HepG2 (cell line): Measurements from ENCODE around the gene KPNB1. TPM values are rescaled to one million over a fixed set of nuclear protein-coding genes. Genes with fewer than 3 reads are reported as not detected.

Source experiments
- ATAC-seq: fragments of 200-7000 bp; cut with Tn5 transposase; 3 replicates; pipeline ENCODE4 v1.9.1; 2020; ENCODE audit warnings: mild to moderate bottlenecking, moderate library complexity
- BruUV-seq: library from RNA; stranded (reverse); fragments of 400-500 nt; replicated peaks from 2 replicates; lab custom pipeline; 2021; lab: Mats Ljungman, UMichigan
- CTCF ChIA-PET: fragments of 300-600 bp; formaldehyde crosslinking; extraction: SDS; loops from one replicate; lab custom pipeline; 2021; ENCODE audit warnings: low total read pairs, inconsistent platforms, low intra/inter-chr PET ratio; lab: Yijun Ruan, JAX
- POLR2A ChIA-PET: fragments of 350-600 bp; sonication (Branson Sonifier 250); formaldehyde crosslinking; loops from one replicate; lab custom pipeline; 2020; ENCODE audit warnings: antibody characterized with exemption, inconsistent platforms; lab: Yijun Ruan, JAX
- DNase-seq: peaks from one replicate; pipeline ENCODE4 v3.0.0-alpha.2; 2015; ENCODE audit warnings: low spot score
- FAIRE-seq: peaks from 3 replicates; lab custom pipeline; 2011; peaks lifted over from hg19 to GRCh38; lab: Jason Lieb, UNC
- H2AFZ ChIP-seq: one replicate; pipeline ENCODE4 v1.6.1; 2011; ENCODE audit warnings: low read length, inconsistent platforms
- H3K27ac ChIP-seq: fragments of 300-600 bp; 3 replicates; pipeline ENCODE4 v1.8.0; 2011; ENCODE audit warnings: mixed run types, mild to moderate bottlenecking, mixed read lengths, low read length, inconsistent platforms; ENCODE audit not compliant: insufficient read depth; ENCODE audit errors: extremely low read length
- H3K27me3 ChIP-seq, 2 experiments: fragments of 200-600 bp in 1 of 2; 2 replicates in 1 of 2; 3 replicates in 1 of 2; pipeline versions ENCODE4 v1.6.0 to v1.8.0; 2011; ENCODE audit warnings: low read length in 2 of 2, mild to moderate bottlenecking in 2 of 2, moderate library complexity in 2 of 2, inconsistent platforms in 1 of 2; ENCODE audit not compliant: insufficient read depth in 2 of 2, control insufficient read depth in 1 of 2
- H3K36me3 ChIP-seq, 2 experiments: fragments of 200-600 bp in 1 of 2; replicated peaks in 1 of 2; 2 replicates in 1 of 2; 3 replicates in 1 of 2; pipeline versions ENCODE4 v1.5.1 to v1.8.0; 2011; ENCODE audit warnings: low read length in 2 of 2, inconsistent platforms in 1 of 2; ENCODE audit not compliant: insufficient read depth in 2 of 2, control insufficient read depth in 1 of 2
- H3K4me1 ChIP-seq: 2 replicates; pipeline ENCODE4 v1.5.1; 2012; ENCODE audit warnings: low read length, inconsistent platforms; ENCODE audit not compliant: insufficient read depth
- H3K4me2 ChIP-seq: 2 replicates; pipeline ENCODE4 v1.6.0; 2011; ENCODE audit warnings: low read depth, low read length, inconsistent platforms
- H3K4me3 ChIP-seq, 3 experiments: fragments of 200-600 bp in 1 of 3; sonication (generic), shearing (Covaris generic) in 1 of 3; replicated peaks in 1 of 3; 2 replicates each; pipeline ENCODE4 v1.5.1; 2011 to 2016; ENCODE audit warnings: low read length in 3 of 3, inconsistent platforms in 2 of 3, low read depth in 2 of 3, mild to moderate bottlenecking in 2 of 3, control low read depth in 1 of 3, mixed read lengths in 1 of 3; ENCODE audit not compliant: insufficient read depth in 1 of 3
- H3K79me2 ChIP-seq: one replicate; pipeline ENCODE4 v1.6.1; 2011; ENCODE audit warnings: low read length, inconsistent platforms; ENCODE audit not compliant: insufficient read depth
- H3K9ac ChIP-seq: 2 replicates; pipeline ENCODE4 v1.6.0; 2011; ENCODE audit warnings: mild to moderate bottlenecking, low read depth, low read length, inconsistent platforms; ENCODE audit not compliant: insufficient read depth
- H3K9me3 ChIP-seq: 2 replicates; pipeline ENCODE4 v1.5.1; 2012; ENCODE audit warnings: mild to moderate bottlenecking, low read length
- H4K20me1 ChIP-seq: 2 replicates; pipeline ENCODE4 v1.6.0; 2011; ENCODE audit warnings: inconsistent platforms, mild to moderate bottlenecking, low read length, moderate library complexity; ENCODE audit not compliant: insufficient read depth
- ARID4A ChIP-seq: sonication (generic); formaldehyde crosslinking; IDR thresholded peaks from 2 replicates; pipeline ENCODE4 v1.5.0; 2020; ENCODE audit warnings: mild to moderate bottlenecking, missing genetic modification reagents, borderline replicate concordance
- FIP1L1 ChIP-seq: fragments of 200-400 bp; formaldehyde crosslinking; IDR thresholded peaks from 2 replicates; pipeline ENCODE4 v1.6.1; 2018; ENCODE audit warnings: low read depth, mild to moderate bottlenecking, low read length, moderate library complexity, borderline replicate concordance; ENCODE audit not compliant: insufficient read depth
- FOXO4 ChIP-seq: sonication (generic); formaldehyde crosslinking; conservative IDR thresholded peaks from 2 replicates; pipeline ENCODE4 v1.8.1; 2023; ENCODE audit warnings: missing genetic modification reagents
- GATAD1 ChIP-seq: IDR thresholded peaks from 2 replicates; pipeline ENCODE4 v1.6.1; 2016; ENCODE audit warnings: missing genetic modification reagents, missing compliant biosample characterization
- LBX2 ChIP-seq: sonication (generic); formaldehyde crosslinking; IDR thresholded peaks from 2 replicates; pipeline ENCODE4 v1.5.0; 2020; ENCODE audit warnings: missing genetic modification reagents, mild to moderate bottlenecking, borderline replicate concordance
- NFIB ChIP-seq: sonication (generic); formaldehyde crosslinking; IDR thresholded peaks from 2 replicates; pipeline ENCODE4 v1.9.0; 2021; ENCODE audit warnings: missing genetic modification reagents, mild to moderate bottlenecking, borderline replicate concordance
- ONECUT2 ChIP-seq: sonication (generic); formaldehyde crosslinking; IDR thresholded peaks from 2 replicates; pipeline ENCODE4 v1.4.0; 2020; ENCODE audit warnings: missing genetic modification reagents
- REXO4 ChIP-seq: sonication (generic); formaldehyde crosslinking; IDR thresholded peaks from 2 replicates; pipeline ENCODE4 v1.8.0; 2022; ENCODE audit warnings: missing genetic modification reagents, mild to moderate bottlenecking, borderline replicate concordance
- THYN1 ChIP-seq: sonication (generic); formaldehyde crosslinking; IDR thresholded peaks from 2 replicates; pipeline ENCODE4 v1.8.1; 2023; ENCODE audit warnings: low read depth, mild to moderate bottlenecking, moderate library complexity, missing genetic modification reagents, borderline replicate concordance
- TRIM24 ChIP-seq: sonication (generic); formaldehyde crosslinking; IDR thresholded peaks from 2 replicates; pipeline ENCODE4 v1.8.0; 2022; ENCODE audit warnings: mild to moderate bottlenecking, missing genetic modification reagents
- ZBTB7B ChIP-seq: sonication (generic); formaldehyde crosslinking; IDR thresholded peaks from 2 replicates; pipeline ENCODE4 v1.4.0; 2020; ENCODE audit warnings: missing genetic modification reagents
- ZNF280B ChIP-seq: sonication (generic); formaldehyde crosslinking; IDR thresholded peaks from 2 replicates; pipeline ENCODE4 v1.5.0; 2020; ENCODE audit warnings: missing genetic modification reagents, mild to moderate bottlenecking, borderline replicate concordance
- ZNF34 ChIP-seq: sonication (generic); formaldehyde crosslinking; IDR thresholded peaks from 2 replicates; pipeline ENCODE4 v1.4.0; 2020; ENCODE audit warnings: mild to moderate bottlenecking, missing genetic modification reagents, borderline replicate concordance
- ZNF792 ChIP-seq: IDR thresholded peaks from 2 replicates; pipeline ENCODE4 v1.6.1; 2016
- ZSCAN12 ChIP-seq: sonication (generic); formaldehyde crosslinking; IDR thresholded peaks from 2 replicates; pipeline ENCODE4 v1.9.0; 2021; ENCODE audit warnings: mild to moderate bottlenecking, missing genetic modification reagents
- ZSCAN30 ChIP-seq: sonication (generic); formaldehyde crosslinking; IDR thresholded peaks from 2 replicates; pipeline ENCODE4 v1.5.0; 2020; ENCODE audit warnings: mild to moderate bottlenecking, missing genetic modification reagents
- WGBS: methylation state at CpG from one replicate; pipeline ENCODE4 v1.1.6; 2017; ENCODE audit warnings: low lambda C conversion rate; 5-methylcytosine and 5-hydroxymethylcytosine counted together
- in situ Hi-C: cut with HindIII; loops from 2 replicates; pipeline ENCODE4 v1.10.0; 2017; ENCODE audit warnings: low pct_unique_long_range_greater_than_20kb; ENCODE audit not compliant: extremely low pct_ligation_motif_present
- intact Hi-C: fragments of 100-400 bp; cut with micrococcal nuclease; formaldehyde crosslinking; loops from one replicate; pipeline ENCODE4 v1.10.0; 2022; ENCODE audit not compliant: unreplicated experiment
- polyA plus RNA-seq, 8 experiments: library from polyadenylated mRNA; depleted of rRNA in 3 of 8; stranded (reverse) in 7 of 8; unstranded in 1 of 8; fragments of >200 nt; fragmentation: Illumina TruSeq in 4 of 8; extraction: Trizol in 4 of 8; gene quantifications; 2 replicates each; pipeline versions ENCODE4 v1.2.1 to v1.2.3, GENCODE V29; 2011 to 2016; ENCODE audit warnings: low read depth in 4 of 8, missing spikeins in 1 of 8, mixed read lengths in 1 of 8; ENCODE audit not compliant: insufficient read depth in 1 of 8
- total RNA-seq, 5 experiments: library from RNA; depleted of rRNA; stranded (reverse); fragments of >200 nt; fragmentation: Illumina TruSeq; extraction: Trizol; gene quantifications; 2 replicates each; pipeline ENCODE4 v1.2.3, GENCODE V29; 2016; ENCODE audit warnings: low read depth in 1 of 5

The KPNB1 gene
- total and polyA plus RNA-seq, 2 of the 13 experiments (the other 11 are each of a cell fraction or from before 2014, with no cell fraction given) = 164 to 424 TPM

GRCh38 chr17:47702391-47702995 is 52.8 kb downstream of the KPNB1 start:
- ATAC-seq (no peak), FAIRE-seq (no peak), DNase-seq (no peak)
- no peak overlapping the region for H3K27ac ChIP-seq
- H3K4me3 ChIP-seq = no peak overlapping the region
- POLR2A ChIA-PET = no interaction called here
- no peak overlapping the region for H2AFZ ChIP-seq
- H3K27me3 ChIP-seq = no peaks in the 10 kb centered on the region
- BruUV-seq = no TSS peak
- H3K9ac ChIP-seq = no peak overlapping the region
- CTCF ChIA-PET = no interaction called here
- 92% methylated on average over 12 of the region's 12 CpGs for WGBS
- peaks cover 10% of the 10 kb centered on the region for H3K4me1 ChIP-seq
- peaks cover 0 to 1% of the 10 kb centered on the region in 2 experiments; a peak in 1 of 5 replicates for H3K36me3 ChIP-seq
- in situ Hi-C loops (no loop called here), intact Hi-C loops (no loop called here)
- no peak overlapping the region for H3K4me2 ChIP-seq
- H4K20me1 ChIP-seq = no peaks in the 10 kb centered on the region
- H3K79me2 ChIP-seq = no peaks in the 10 kb centered on the region
- H3K9me3 ChIP-seq = no peaks in the 10 kb centered on the region
- TF ChIP-seq GATAD1 (CRISPR knock-in tag) (no peak), ZNF280B (CRISPR knock-in tag) (no peak), ZBTB7B (CRISPR knock-in tag) (no peak), ZNF792 (CRISPR knock-in tag) (no peak), LBX2 (CRISPR knock-in tag) (no peak), ONECUT2 (CRISPR knock-in tag) (no peak), TRIM24 (CRISPR knock-in tag) (no peak), REXO4 (CRISPR knock-in tag) (no peak), ARID4A (CRISPR knock-in tag) (no peak), ZSCAN12 (CRISPR knock-in tag) (no peak), FIP1L1 (no peak), NFIB (CRISPR knock-in tag) (no peak), ZSCAN30 (CRISPR knock-in tag) (no peak), FOXO4 (CRISPR knock-in tag) (no peak), THYN1 (CRISPR knock-in tag) (no peak), ZNF34 (no peak)
